Stimulated activated CD8-positive, alpha-beta memory T cell treated with anti-CD3 and anti-CD28 coated beads, Interleukin-15, amount 100 ng/mL, for 48 hours (primary cell): ENCODE measurements around the gene DNAJC22.
"Not testable (repeated sequence)": the region's sequence is repeated elsewhere in the genome, so short reads cannot be mapped to it uniquely, and the experiment has no call there.

ENCODE experiments used
- DNase-seq, 2 donors: peaks; one replicate each; pipeline ENCODE4 v3.0.0-alpha.2; 2020; ENCODE audit warnings: low read depth in 2 of 2

The DNAJC22 gene

GRCh38 chr12:49346659-49347310 lies at the start of gene DNAJC22:
Gene DNAJC22 (plus strand): TSS chr12:49346888. CDS start chr12:49348873, 1,985 bp downstream.
- no peak for DNase-seq

- DNase-seq = no peak
Measured at GRCh38 chr12:49297695-49298060, 49.0 kb upstream of the DNAJC22 start.

GRCh38 chr12:49298160-49298559 lies 48.5 kb upstream of the DNAJC22 start:
- no peak for DNase-seq

- DNase-seq = no peak
Measured at GRCh38 chr12:49301760-49302159, 44.9 kb upstream of the DNAJC22 start.

- DNase-seq = no peak
Measured at GRCh38 chr12:49304161-49304560, 42.5 kb upstream of the DNAJC22 start.

- DNase-seq = no peak
Measured at GRCh38 chr12:49305762-49306510, 40.8 kb upstream of the DNAJC22 start.

- DNase-seq = no peak
Measured at GRCh38 chr12:49309386-49309785, 37.3 kb upstream of the DNAJC22 start.

GRCh38 chr12:49310451-49311000 lies 36.2 kb upstream of the DNAJC22 start:
- DNase-seq = not testable (repeated sequence)

GRCh38 chr12:49314811-49315210 lies 31.9 kb upstream of the DNAJC22 start:
- no peak for DNase-seq

- not testable (repeated sequence) for DNase-seq
Measured at GRCh38 chr12:49317118-49317517, 29.6 kb upstream of the DNAJC22 start.

- DNase-seq = not testable (repeated sequence)
Measured at GRCh38 chr12:49320411-49321103, 26.1 kb upstream of the DNAJC22 start.

GRCh38 chr12:49322367-49322707 lies 24.4 kb upstream of the DNAJC22 start:
- DNase-seq = no peak

- peak; percentile 94 to 96 for DNase-seq
Measured at GRCh38 chr12:49322708-49323523, 23.8 kb upstream of the DNAJC22 start, which contains the start of gene TROAP. Gene TROAP (plus strand): TSS chr12:49323255. CDS start chr12:49323609, 354 bp downstream.

GRCh38 chr12:49323524-49324097 lies 23.1 kb upstream of the DNAJC22 start:
- no peak for DNase-seq

GRCh38 chr12:49325606-49326005 lies 21.1 kb upstream of the DNAJC22 start:
- DNase-seq = no peak

GRCh38 chr12:49327368-49327767 lies 19.3 kb upstream of the DNAJC22 start:
- no peak for DNase-seq

GRCh38 chr12:49327887-49328286 lies 18.8 kb upstream of the DNAJC22 start:
- no peak for DNase-seq

GRCh38 chr12:49328816-49329215 lies 17.9 kb upstream of the DNAJC22 start:
- DNase-seq = no peak

- DNase-seq = no peak
Measured at GRCh38 chr12:49330032-49330619, 16.6 kb upstream of the DNAJC22 start.

GRCh38 chr12:49330631-49331379 lies 15.9 kb upstream of the DNAJC22 start:
- DNase-seq = no peak
